ENCODE data around the gene P2RY11. TPM values are rescaled to one million over a fixed set of nuclear protein-coding genes. Genes with fewer than 3 reads are reported as not detected.

The P2RY11 gene
- total and polyA plus RNA-seq, 2 experiments from 2014 or later: 2.7 to 6.1 TPM

- Histone ChIP-seq H3K9me3 (ENCODE audit: low read depth) (no peaks in the 10 kb centered on the region), H3K4me3 (no peak overlapping the region), H2AFZ (no peak overlapping the region), H3K27me3 (no peaks in the 10 kb centered on the region), H3K4me2 (no peak overlapping the region), H3K79me2 (no peaks in the 10 kb centered on the region), H3K4me1 (ENCODE audit: insufficient read depth) (no peaks in the 10 kb centered on the region), H4K20me1 (ENCODE audit: insufficient read depth, poor library complexity, severe bottlenecking) (no peaks in the 10 kb centered on the region), H3K9me2 (replicated peaks; ENCODE audit: insufficient read depth) (no peaks in the 10 kb centered on the region), H3K36me3 (replicated peaks; ENCODE audit: insufficient read depth, low read depth) (no peaks in the 10 kb centered on the region), H3K27ac (no peak overlapping the region)
- TF ChIP-seq EZH2 (IDR thresholded peaks at IDR 0.05; ENCODE audit: borderline replicate concordance): no peak
- TF ChIP-seq CTCF (IDR thresholded peaks at IDR 0.05; ENCODE audit: poor library complexity): no peak
- TF ChIP-seq EZH2phosphoT487 (IDR thresholded peaks at IDR 0.05; ENCODE audit: low read depth, severe bottlenecking, unreplicated experiment): no peak
- DNase-seq (ENCODE audit: low spot score): no peak
- WGBS (ENCODE audit: low lambda C conversion rate, missing lambda C conversion rate): 98% methylated on average over 12 of the region's 12 CpGs
Measured at GRCh38 chr19:10149427-10149826, 37.9 kb downstream of the P2RY11 start.

GRCh38 chr19:10151521-10151920 lies 40.0 kb downstream of the P2RY11 start:
- TF ChIP-seq EZH2 (IDR thresholded peaks at IDR 0.05; ENCODE audit: borderline replicate concordance) (no peak), CTCF (IDR thresholded peaks at IDR 0.05; ENCODE audit: poor library complexity) (no peak), EZH2phosphoT487 (IDR thresholded peaks at IDR 0.05; ENCODE audit: low read depth, severe bottlenecking, unreplicated experiment) (no peak)
- WGBS (ENCODE audit: low lambda C conversion rate, missing lambda C conversion rate): 94% methylated on average over 5 of the region's 5 CpGs
- H3K79me2 ChIP-seq: no peaks in the 10 kb centered on the region
- no peaks in the 10 kb centered on the region for H3K9me2 ChIP-seq (replicated peaks; ENCODE audit: insufficient read depth)
- H3K4me1 ChIP-seq (ENCODE audit: insufficient read depth): no peaks in the 10 kb centered on the region
- H2AFZ ChIP-seq: no peak overlapping the region
- no peak for DNase-seq (ENCODE audit: low spot score)
- H3K36me3 ChIP-seq (replicated peaks; ENCODE audit: insufficient read depth, low read depth): no peaks in the 10 kb centered on the region
- H3K27me3 ChIP-seq: no peaks in the 10 kb centered on the region
- no peak overlapping the region for H3K4me2 ChIP-seq
- no peak overlapping the region for H3K27ac ChIP-seq
- H3K4me3 ChIP-seq: no peak overlapping the region
- H3K9me3 ChIP-seq (ENCODE audit: low read depth): no peaks in the 10 kb centered on the region
- H4K20me1 ChIP-seq (ENCODE audit: insufficient read depth, poor library complexity, severe bottlenecking): no peaks in the 10 kb centered on the region

GRCh38 chr19:10152100-10152499 lies 40.6 kb downstream of the P2RY11 start:
- Histone ChIP-seq H3K4me3 (no peak overlapping the region), H3K4me2 (no peak overlapping the region), H2AFZ (no peak overlapping the region), H3K36me3 (replicated peaks; ENCODE audit: insufficient read depth, low read depth) (no peaks in the 10 kb centered on the region), H3K9me2 (replicated peaks; ENCODE audit: insufficient read depth) (no peaks in the 10 kb centered on the region), H3K27ac (no peak overlapping the region), H3K79me2 (no peaks in the 10 kb centered on the region), H3K9me3 (ENCODE audit: low read depth) (no peaks in the 10 kb centered on the region), H4K20me1 (ENCODE audit: insufficient read depth, poor library complexity, severe bottlenecking) (no peaks in the 10 kb centered on the region), H3K27me3 (no peaks in the 10 kb centered on the region), H3K4me1 (ENCODE audit: insufficient read depth) (no peaks in the 10 kb centered on the region)
- 96% methylated on average over 3 of the region's 3 CpGs for WGBS (ENCODE audit: low lambda C conversion rate, missing lambda C conversion rate)
- TF ChIP-seq CTCF (IDR thresholded peaks at IDR 0.05; ENCODE audit: poor library complexity) (no peak), EZH2 (IDR thresholded peaks at IDR 0.05; ENCODE audit: borderline replicate concordance) (no peak), EZH2phosphoT487 (IDR thresholded peaks at IDR 0.05; ENCODE audit: low read depth, severe bottlenecking, unreplicated experiment) (no peak)
- no peak for DNase-seq (ENCODE audit: low spot score)

GRCh38 chr19:10155839-10156238 lies 44.3 kb downstream of the P2RY11 start:
- no peaks in the 10 kb centered on the region for H3K27me3 ChIP-seq
- H3K4me3 ChIP-seq: no peak overlapping the region
- no peaks in the 10 kb centered on the region for H3K9me2 ChIP-seq (replicated peaks; ENCODE audit: insufficient read depth)
- no peak overlapping the region for H2AFZ ChIP-seq
- DNase-seq (ENCODE audit: low spot score): no peak
- H3K9me3 ChIP-seq (ENCODE audit: low read depth): no peaks in the 10 kb centered on the region
- H3K27ac ChIP-seq: no peak overlapping the region
- H3K36me3 ChIP-seq (replicated peaks; ENCODE audit: insufficient read depth, low read depth): no peaks in the 10 kb centered on the region
- no peak overlapping the region for H3K4me2 ChIP-seq
- WGBS (ENCODE audit: low lambda C conversion rate, missing lambda C conversion rate): 96% methylated on average over 4 of the region's 4 CpGs
- H3K79me2 ChIP-seq: no peaks in the 10 kb centered on the region
- no peak for TF ChIP-seq EZH2phosphoT487 (IDR thresholded peaks at IDR 0.05; ENCODE audit: low read depth, severe bottlenecking, unreplicated experiment)
- no peak for TF ChIP-seq EZH2 (IDR thresholded peaks at IDR 0.05; ENCODE audit: borderline replicate concordance)
- no peak for TF ChIP-seq CTCF (IDR thresholded peaks at IDR 0.05; ENCODE audit: poor library complexity)
- H3K4me1 ChIP-seq (ENCODE audit: insufficient read depth): no peaks in the 10 kb centered on the region
- no peaks in the 10 kb centered on the region for H4K20me1 ChIP-seq (ENCODE audit: insufficient read depth, poor library complexity, severe bottlenecking)
